Inflammatory macrophage treated with lipopolysaccharide for 1 hour (primary cell): ENCODE results near the gene IL17RC.

Experiments
- DNase-seq, 2 donors: peaks; one replicate each; pipeline ENCODE4 v3.0.0-alpha.2; 2020 to 2022

The IL17RC gene

GRCh38 chr3:9947025-9947995 is 30.4 kb downstream of the IL17RC start:
- no peak for DNase-seq

- no peak for DNase-seq
Measured at GRCh38 chr3:9948586-9948985, 31.7 kb downstream of the IL17RC start.

GRCh38 chr3:9949115-9949514 is 32.2 kb downstream of the IL17RC start:
- no peak for DNase-seq

GRCh38 chr3:9949626-9950025 is 32.7 kb downstream of the IL17RC start:
- no peak for DNase-seq

- DNase-seq, result no peak
Measured at GRCh38 chr3:9951126-9951525, 34.2 kb downstream of the IL17RC start.

- no peak for DNase-seq
Measured at GRCh38 chr3:9951598-9951961, 34.7 kb downstream of the IL17RC start.

- peak; percentile 52 to 57 for DNase-seq
Measured at GRCh38 chr3:9951962-9952805, 35.3 kb downstream of the IL17RC start, which contains the start of gene PRRT3. Gene PRRT3, minus strand, starts transcription at chr3:9952408. Its CDS starts 2,293 bp downstream, at chr3:9950115.

- no peak for DNase-seq
Measured at GRCh38 chr3:9955067-9955502, 38.2 kb downstream of the IL17RC start.

- DNase-seq, result no peak
Measured at GRCh38 chr3:9955611-9956352, 38.9 kb downstream of the IL17RC start.

- no peak for DNase-seq
Measured at GRCh38 chr3:9957214-9957613, 40.3 kb downstream of the IL17RC start.

- DNase-seq, result no peak
Measured at GRCh38 chr3:9965200-9965875, 48.4 kb downstream of the IL17RC start.

GRCh38 chr3:9966841-9967240 is 49.9 kb downstream of the IL17RC start:
- no peak for DNase-seq

GRCh38 chr3:9969632-9970019 is 52.7 kb downstream of the IL17RC start:
- no peak for DNase-seq

GRCh38 chr3:9970020-9970652 is 53.2 kb downstream of the IL17RC start:
- DNase-seq, result no peak

- DNase-seq, result peak; percentile 89 to 94
Measured at GRCh38 chr3:9976721-9977709, 60.1 kb downstream of the IL17RC start.

GRCh38 chr3:9978710-9979305 is 61.9 kb downstream of the IL17RC start:
- no peak for DNase-seq

- no peak for DNase-seq
Measured at GRCh38 chr3:9980251-9980650, 63.4 kb downstream of the IL17RC start.
